Osteoblast (primary cell): ENCODE measurements around the gene AP2A1. TPM values are rescaled to one million over a fixed set of nuclear protein-coding genes. Genes with fewer than 3 reads are reported as not detected.
A peak's percentile ranks its signal among the peaks of the same experiment; 100 is the strongest.

Experiments
- DNase-seq: peaks from one replicate; pipeline ENCODE4 v3.0.0; 2011; ENCODE audit warnings: low spot score, mixed read lengths; ENCODE audit not compliant: insufficient read length; ENCODE audit errors: missing footprints
- H2AFZ ChIP-seq: 2 replicates; pipeline ENCODE4 v1.6.0; 2011; ENCODE audit warnings: mild to moderate bottlenecking, low read length
- H3K27ac ChIP-seq: 2 replicates; pipeline ENCODE4 v1.5.1; 2011; ENCODE audit warnings: mild to moderate bottlenecking, low read depth, low read length, moderate library complexity
- H3K27me3 ChIP-seq: 2 replicates; pipeline ENCODE4 v1.6.0; 2012; ENCODE audit warnings: mild to moderate bottlenecking, control low read depth, inconsistent platforms, low read length, moderate library complexity; ENCODE audit not compliant: insufficient read depth
- H3K36me3 ChIP-seq: 2 replicates; pipeline ENCODE4 v1.5.1; 2011; ENCODE audit warnings: mild to moderate bottlenecking, low read length, control low read depth, moderate library complexity; ENCODE audit not compliant: insufficient read depth
- H3K4me1 ChIP-seq: 2 replicates; pipeline ENCODE4 v1.5.1; 2011; ENCODE audit warnings: mild to moderate bottlenecking, low read length, control low read depth, moderate library complexity; ENCODE audit not compliant: insufficient read depth
- H3K4me2 ChIP-seq: 2 replicates; pipeline ENCODE4 v1.6.0; 2011; ENCODE audit warnings: mild to moderate bottlenecking, low read length; ENCODE audit not compliant: insufficient read depth
- H3K4me3 ChIP-seq: fragments of 200-600 bp; sonication (generic); 3 replicates; pipeline ENCODE4 v1.5.1; 2012; ENCODE audit warnings: mild to moderate bottlenecking, low read length, inconsistent platforms; ENCODE audit not compliant: insufficient read depth
- H3K79me2 ChIP-seq: 2 replicates; pipeline ENCODE4 v1.6.0; 2012; ENCODE audit warnings: mild to moderate bottlenecking, low read length, control low read depth, inconsistent platforms; ENCODE audit not compliant: insufficient read depth
- H3K9me3 ChIP-seq: 2 replicates; pipeline ENCODE4 v1.5.1; 2011; ENCODE audit warnings: low read depth, low read length, control low read depth
- H4K20me1 ChIP-seq: 2 replicates; pipeline ENCODE4 v1.6.0; 2012; ENCODE audit warnings: mild to moderate bottlenecking, low read length, control low read depth; ENCODE audit not compliant: insufficient read depth
- total RNA-seq: library from RNA; depleted of rRNA; stranded (reverse); fragments of >200 nt; gene quantifications from 2 replicates; pipeline ENCODE4 v1.2.3, GENCODE V29; 2012
- TF ChIP-seq, protein P1 (sequence below): IDR thresholded peaks from 2 replicates; pipeline ENCODE4 v1.5.1; 2011; ENCODE audit warnings: mild to moderate bottlenecking, low read depth, low read length, moderate library complexity; ENCODE audit errors: extremely low read depth

AP2A1 gene
- total RNA-seq, 1 donor: 98.1 TPM

DNA sequence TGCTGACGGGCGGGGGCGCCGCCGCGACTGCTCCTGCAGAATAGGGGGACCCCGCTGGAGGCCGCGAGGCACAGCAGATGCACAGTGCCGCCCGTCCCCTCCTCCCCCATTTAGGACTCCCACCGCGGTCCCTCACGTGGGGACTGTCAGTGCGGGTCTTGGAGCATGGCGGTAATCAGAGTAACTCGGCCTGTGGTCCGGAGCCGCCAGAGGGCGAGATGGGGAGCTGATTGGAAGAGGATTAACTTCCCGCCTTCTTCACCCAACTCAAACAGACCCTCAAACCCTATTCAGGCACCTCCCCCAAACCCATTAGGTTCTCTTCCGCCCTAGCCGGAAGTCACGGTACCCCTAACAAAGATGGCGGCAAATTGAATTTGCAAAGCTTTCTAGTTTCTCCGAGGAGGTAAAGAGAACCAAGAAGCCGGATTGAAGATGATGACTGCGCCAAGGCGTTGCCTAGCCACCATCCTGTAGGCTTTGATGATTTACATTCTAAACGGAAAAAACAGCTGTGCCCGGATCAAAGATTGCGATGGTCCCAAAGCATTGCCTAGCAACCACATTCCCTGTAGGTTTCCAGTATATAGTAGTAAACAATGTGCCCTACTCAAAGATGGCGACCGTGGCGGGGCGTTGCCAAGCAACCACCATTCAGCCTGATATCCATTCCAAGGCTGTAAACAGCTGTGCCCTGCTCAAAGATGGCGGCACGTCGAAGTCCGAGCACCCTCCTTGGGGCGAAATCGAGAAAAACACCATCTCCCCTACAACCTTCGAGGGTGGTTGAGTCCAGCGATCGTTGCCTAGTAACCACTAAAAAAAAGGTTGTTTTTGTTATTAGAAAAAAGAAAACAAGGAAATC lies 46.4 kb downstream of the AP2A1 start, which contains the start of gene FUZ:
FUZ (minus strand) TSS at position 296 of the 865 bp plus-strand sequence; CDS start at position 110, 186 bp downstream.
- H3K4me3 ChIP-seq: peak within 1 kb of the TSS; percentile 85
- H3K79me2 ChIP-seq: peaks cover 1% of the 10 kb centered on the region
- no peaks in the 10 kb centered on the region for H3K36me3 ChIP-seq
- peak; percentile 98 for DNase-seq
- H3K27me3 ChIP-seq: no peaks in the 10 kb centered on the region
- peak within 1 kb of the TSS; percentile 97 for H3K27ac ChIP-seq
- TF ChIP-seq, protein P1, sequence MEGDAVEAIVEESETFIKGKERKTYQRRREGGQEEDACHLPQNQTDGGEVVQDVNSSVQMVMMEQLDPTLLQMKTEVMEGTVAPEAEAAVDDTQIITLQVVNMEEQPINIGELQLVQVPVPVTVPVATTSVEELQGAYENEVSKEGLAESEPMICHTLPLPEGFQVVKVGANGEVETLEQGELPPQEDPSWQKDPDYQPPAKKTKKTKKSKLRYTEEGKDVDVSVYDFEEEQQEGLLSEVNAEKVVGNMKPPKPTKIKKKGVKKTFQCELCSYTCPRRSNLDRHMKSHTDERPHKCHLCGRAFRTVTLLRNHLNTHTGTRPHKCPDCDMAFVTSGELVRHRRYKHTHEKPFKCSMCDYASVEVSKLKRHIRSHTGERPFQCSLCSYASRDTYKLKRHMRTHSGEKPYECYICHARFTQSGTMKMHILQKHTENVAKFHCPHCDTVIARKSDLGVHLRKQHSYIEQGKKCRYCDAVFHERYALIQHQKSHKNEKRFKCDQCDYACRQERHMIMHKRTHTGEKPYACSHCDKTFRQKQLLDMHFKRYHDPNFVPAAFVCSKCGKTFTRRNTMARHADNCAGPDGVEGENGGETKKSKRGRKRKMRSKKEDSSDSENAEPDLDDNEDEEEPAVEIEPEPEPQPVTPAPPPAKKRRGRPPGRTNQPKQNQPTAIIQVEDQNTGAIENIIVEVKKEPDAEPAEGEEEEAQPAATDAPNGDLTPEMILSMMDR: peak; percentile 23
- H3K9me3 ChIP-seq: no peaks in the 10 kb centered on the region
- H4K20me1 ChIP-seq: peaks cover under 1% of the 10 kb centered on the region
- peaks cover 22% of the 10 kb centered on the region for H3K4me1 ChIP-seq
- H3K4me2 ChIP-seq: peak within 1 kb of the TSS; percentile 90
- H2AFZ ChIP-seq: peak within 1 kb of the TSS; percentile 87

DNA sequence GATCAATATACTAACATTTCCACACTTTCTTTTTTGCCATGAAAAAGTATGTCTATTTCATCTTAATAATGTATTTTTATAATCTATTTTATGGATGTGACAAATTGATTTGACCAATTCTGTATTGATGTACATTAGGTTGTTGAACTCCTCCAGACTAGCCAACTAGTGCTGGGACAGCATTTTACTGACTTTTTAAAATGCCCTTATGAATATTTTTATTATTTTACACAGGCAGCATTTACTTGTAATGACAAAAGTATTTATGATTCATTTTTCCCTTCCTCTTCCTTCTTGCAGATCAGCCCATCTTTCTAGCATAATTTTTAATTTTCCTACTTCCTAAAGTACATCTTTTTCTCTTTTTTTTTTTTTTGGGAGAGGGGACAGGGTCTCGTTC lies 47.2 kb downstream of the AP2A1 start:
- Histone ChIP-seq H3K9me3 (no peaks in the 10 kb centered on the region), H3K4me1 (peaks cover 22% of the 10 kb centered on the region), H3K27ac (peak overlapping the region; percentile 97), H3K36me3 (no peaks in the 10 kb centered on the region), H4K20me1 (no peaks in the 10 kb centered on the region), H3K27me3 (no peaks in the 10 kb centered on the region), H3K79me2 (peaks cover 9% of the 10 kb centered on the region), H3K4me3 (peak overlapping the region; percentile 85), H2AFZ (peak overlapping the region; percentile 63), H3K4me2 (peak overlapping the region; percentile 90)
- TF ChIP-seq, protein P1: no peak
- DNase-seq: peak; percentile 63

DNA sequence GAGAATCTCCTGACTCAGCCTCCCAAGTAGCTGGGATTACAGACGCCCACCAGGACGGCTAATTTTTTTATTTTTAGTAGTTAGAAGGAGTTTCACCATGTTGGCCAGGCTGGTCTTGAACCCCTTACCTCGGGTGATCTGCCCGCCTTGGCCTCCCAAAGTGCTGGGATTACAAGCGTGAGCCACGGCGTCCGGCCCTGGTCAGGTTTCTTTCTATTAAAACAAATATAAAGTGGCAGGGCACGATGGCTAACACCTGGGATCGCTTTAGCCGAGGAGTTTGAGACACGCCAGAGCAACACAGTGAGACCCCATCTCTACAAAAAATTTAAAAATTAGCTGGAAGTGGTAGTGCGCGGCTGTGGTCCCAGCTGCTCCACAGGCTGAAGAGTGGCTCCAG lies 49.8 kb downstream of the AP2A1 start:
- TF ChIP-seq, protein P1: no peak
- Histone ChIP-seq H3K27me3 (no peaks in the 10 kb centered on the region), H3K79me2 (peaks cover 34% of the 10 kb centered on the region), H3K9me3 (no peaks in the 10 kb centered on the region), H3K36me3 (peaks cover 7% of the 10 kb centered on the region), H4K20me1 (no peaks in the 10 kb centered on the region), H3K4me2 (peak overlapping the region; percentile 91), H3K4me3 (no peak overlapping the region), H3K27ac (peak overlapping the region; percentile 99), H2AFZ (peak overlapping the region; percentile 91), H3K4me1 (peaks cover 18% of the 10 kb centered on the region)
- DNase-seq: no peak

DNA sequence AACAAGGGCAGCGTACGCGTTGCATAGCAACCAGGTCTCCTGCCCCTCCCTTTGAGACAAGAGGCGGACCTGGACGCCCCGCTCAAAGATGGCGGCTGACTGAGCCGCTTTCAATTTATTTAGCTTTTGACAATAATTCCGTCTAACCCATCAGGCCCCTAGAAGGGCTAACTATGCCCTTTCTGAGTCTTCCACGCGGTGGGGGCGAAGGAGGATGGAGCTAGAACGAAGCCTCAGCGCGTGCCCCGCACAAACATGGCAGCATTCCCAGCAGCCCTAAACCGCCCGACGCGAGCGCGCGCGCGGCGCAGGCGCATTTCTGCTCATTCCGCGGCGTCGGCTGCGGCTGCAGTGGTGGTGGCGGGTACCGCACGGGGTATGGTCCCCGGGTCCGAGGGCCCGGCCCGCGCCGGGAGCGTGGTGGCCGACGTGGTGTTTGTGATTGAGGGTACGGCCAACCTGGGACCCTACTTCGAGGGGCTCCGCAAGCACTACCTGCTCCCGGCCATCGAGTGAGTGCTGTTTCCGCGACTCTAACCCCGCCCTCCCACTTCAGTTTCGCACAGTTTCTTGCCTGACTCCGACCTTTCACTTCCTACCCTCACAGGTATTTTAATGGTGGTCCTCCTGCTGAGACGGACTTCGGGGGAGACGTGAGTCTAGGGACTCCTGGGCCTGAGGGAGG lies 51.3 kb downstream of the AP2A1 start, which contains the start of gene MED25:
MED25 (plus strand) TSS at position 326 of the 685 bp plus-strand sequence; CDS start at position 379, 53 bp downstream.
- H3K4me1 ChIP-seq: peaks cover 13% of the 10 kb centered on the region
- peak within 1 kb of the TSS; percentile 91 for H3K4me2 ChIP-seq
- DNase-seq: peak; percentile 98

More for the DNA sequence above, 51.3 kb downstream of the AP2A1 start, which contains the start of gene MED25:
- Histone ChIP-seq H3K27me3 (no peaks in the 10 kb centered on the region), H4K20me1 (peaks cover 2% of the 10 kb centered on the region), H2AFZ (peak within 1 kb of the TSS; percentile 91), H3K4me3 (peak within 1 kb of the TSS; percentile 99), H3K79me2 (peaks cover 40% of the 10 kb centered on the region), H3K9me3 (no peaks in the 10 kb centered on the region), H3K27ac (peak within 1 kb of the TSS; percentile 99), H3K36me3 (peaks cover 7% of the 10 kb centered on the region)
- TF ChIP-seq, protein P1: no peak
